Stomach (tissue), 9 donors: ENCODE data around the gene PLSCR1. TPM values are rescaled to one million over a fixed set of nuclear protein-coding genes. Genes with fewer than 3 reads are reported as not detected.

Experiments
- DNase-seq, 2 donors: peaks; one replicate each; pipeline versions ENCODE4 v3.0.0 to v3.0.0-alpha.2; 2013 to 2019
- H3K27ac ChIP-seq, 5 donors: fragments of 200-600 bp in 4 of 5; sonication (generic) in 4 of 5; one replicate each; pipeline ENCODE4 v1.5.1; 2013 to 2019; ENCODE audit warnings: mild to moderate bottlenecking in 1 of 5, moderate library complexity in 1 of 5
- H3K27me3 ChIP-seq, 3 donors: fragments of 200-600 bp; sonication (generic); one replicate each; pipeline ENCODE4 v1.5.1; 2017 to 2019; ENCODE audit warnings: mixed run types in 1 of 3
- H3K36me3 ChIP-seq, 4 donors: fragments of 200-600 bp; sonication (generic); 1 replicate in 3 of 4; 2 replicates in 1 of 4; pipeline ENCODE4 v1.5.1; 2016 to 2019
- H3K4me1 ChIP-seq, 4 donors: fragments of 200-600 bp; sonication (generic); one replicate each; pipeline ENCODE4 v1.5.1; 2016 to 2019
- H3K4me3 ChIP-seq, 4 donors: fragments of 200-600 bp; sonication (generic) in 3 of 4; one replicate each; pipeline ENCODE4 v1.5.1; 2016 to 2019; ENCODE audit warnings: mild to moderate bottlenecking in 1 of 4
- H3K9me3 ChIP-seq, 4 donors: fragments of 200-600 bp; sonication (generic); one replicate each; pipeline ENCODE4 v1.5.1; 2016 to 2019
- EP300 ChIP-seq: sonication (generic); formaldehyde crosslinking; IDR thresholded peaks from one replicate; pipeline ENCODE4 v1.6.1; 2017; ENCODE audit warnings: antibody characterized with exemption
- POLR2A ChIP-seq, 4 donors: fragments of 450-650 bp; IDR thresholded peaks; one replicate each; pipeline ENCODE4 v1.6.1; 2016; ENCODE audit warnings: antibody characterized with exemption in 4 of 4, control low read depth in 2 of 4, mild to moderate bottlenecking in 1 of 4, moderate library complexity in 1 of 4
- POLR2AphosphoS5 ChIP-seq, 3 donors: sonication (generic); formaldehyde crosslinking; IDR thresholded peaks; one replicate each; pipeline ENCODE4 v1.6.1; 2016; ENCODE audit warnings: antibody characterized with exemption in 3 of 3
- WGBS, 5 donors: extraction: QIAGEN DNeasy Blood & Tissue Kit in 3 of 5; methylation state at CpG; one replicate each; pipeline versions ENCODE4 v1.1.5 to v1.1.7; 2013 to 2018; 5-methylcytosine and 5-hydroxymethylcytosine counted together
- intact Hi-C: fragments of 100-400 bp; cut with DNase I; formaldehyde crosslinking; loops from one replicate; pipeline ENCODE4 v1.15.1; 2023; ENCODE audit warnings: low total_unique reads
- polyA plus RNA-seq, 3 donors: library from polyadenylated mRNA; stranded (reverse); fragments of 200-250 nt; gene quantifications; one replicate each; pipeline ENCODE4 v1.2.3, GENCODE V29; 2013
- total RNA-seq, 5 donors: library from RNA; depleted of rRNA; stranded (reverse); fragments of >200 nt; gene quantifications; one replicate each; pipeline versions ENCODE4 v1.1.0 to v1.2.3, GENCODE V29; 2014 to 2016
- TF ChIP-seq, protein P1 (sequence below), 7 experiments: fragments of 450-650 bp in 4 of 7; fragments of 200-600 bp in 3 of 7; sonication (generic) in 3 of 7; IDR thresholded peaks; one replicate each; pipeline ENCODE4 v1.5.1; 2016 to 2019; ENCODE audit warnings: antibody characterized with exemption in 7 of 7, control low read depth in 2 of 7, mild to moderate bottlenecking in 1 of 7
- donor health status: healthy with polysubstance abuse.
- donor health status: Bipolar disorder and iron deficiency.
- donor health status: healthy.

Gene PLSCR1
- total and polyA plus RNA-seq, 8 donors, result 18.7 to 506 (median 70.1) TPM

DNA sequence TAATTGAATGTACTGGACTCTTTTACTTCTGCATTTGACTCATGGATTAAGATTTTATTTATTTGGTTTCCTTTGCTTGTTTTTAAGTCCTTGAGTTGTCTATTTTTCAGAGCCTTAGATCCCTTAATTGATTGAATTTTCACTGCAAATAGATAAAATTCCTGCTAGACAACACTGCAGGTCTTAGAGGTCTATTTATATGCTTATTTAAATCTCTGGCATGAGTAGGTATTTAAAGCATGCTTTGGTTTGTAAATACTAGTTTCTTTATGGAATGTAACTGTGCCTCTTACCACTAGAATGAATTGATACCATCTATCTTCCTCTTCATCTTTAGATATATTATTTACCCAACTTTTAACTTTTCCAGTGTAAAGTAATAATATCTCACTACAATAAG lies 40.7 kb upstream of the PLSCR1 start:
- TF ChIP-seq, protein P1, sequence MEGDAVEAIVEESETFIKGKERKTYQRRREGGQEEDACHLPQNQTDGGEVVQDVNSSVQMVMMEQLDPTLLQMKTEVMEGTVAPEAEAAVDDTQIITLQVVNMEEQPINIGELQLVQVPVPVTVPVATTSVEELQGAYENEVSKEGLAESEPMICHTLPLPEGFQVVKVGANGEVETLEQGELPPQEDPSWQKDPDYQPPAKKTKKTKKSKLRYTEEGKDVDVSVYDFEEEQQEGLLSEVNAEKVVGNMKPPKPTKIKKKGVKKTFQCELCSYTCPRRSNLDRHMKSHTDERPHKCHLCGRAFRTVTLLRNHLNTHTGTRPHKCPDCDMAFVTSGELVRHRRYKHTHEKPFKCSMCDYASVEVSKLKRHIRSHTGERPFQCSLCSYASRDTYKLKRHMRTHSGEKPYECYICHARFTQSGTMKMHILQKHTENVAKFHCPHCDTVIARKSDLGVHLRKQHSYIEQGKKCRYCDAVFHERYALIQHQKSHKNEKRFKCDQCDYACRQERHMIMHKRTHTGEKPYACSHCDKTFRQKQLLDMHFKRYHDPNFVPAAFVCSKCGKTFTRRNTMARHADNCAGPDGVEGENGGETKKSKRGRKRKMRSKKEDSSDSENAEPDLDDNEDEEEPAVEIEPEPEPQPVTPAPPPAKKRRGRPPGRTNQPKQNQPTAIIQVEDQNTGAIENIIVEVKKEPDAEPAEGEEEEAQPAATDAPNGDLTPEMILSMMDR (IDR thresholded peaks at IDR 0.05), result no peak
- TF ChIP-seq POLR2A (IDR thresholded peaks at IDR 0.05) (no peak), EP300 (no peak), POLR2AphosphoS5 (IDR thresholded peaks at IDR 0.05) (no peak)
- peaks cover 0 to 10% (median 5%) of the 10 kb centered on the region in 4 donors for H3K9me3 ChIP-seq
- H3K27me3 ChIP-seq, result no peaks in the 10 kb centered on the region
- intact Hi-C loops, result no loop called here
- no peaks in the 10 kb centered on the region for H3K4me1 ChIP-seq
- DNase-seq, result no peak
- no peak overlapping the region for H3K27ac ChIP-seq
- H3K4me3 ChIP-seq, result no peak overlapping the region
- no peaks in the 10 kb centered on the region for H3K36me3 ChIP-seq

DNA sequence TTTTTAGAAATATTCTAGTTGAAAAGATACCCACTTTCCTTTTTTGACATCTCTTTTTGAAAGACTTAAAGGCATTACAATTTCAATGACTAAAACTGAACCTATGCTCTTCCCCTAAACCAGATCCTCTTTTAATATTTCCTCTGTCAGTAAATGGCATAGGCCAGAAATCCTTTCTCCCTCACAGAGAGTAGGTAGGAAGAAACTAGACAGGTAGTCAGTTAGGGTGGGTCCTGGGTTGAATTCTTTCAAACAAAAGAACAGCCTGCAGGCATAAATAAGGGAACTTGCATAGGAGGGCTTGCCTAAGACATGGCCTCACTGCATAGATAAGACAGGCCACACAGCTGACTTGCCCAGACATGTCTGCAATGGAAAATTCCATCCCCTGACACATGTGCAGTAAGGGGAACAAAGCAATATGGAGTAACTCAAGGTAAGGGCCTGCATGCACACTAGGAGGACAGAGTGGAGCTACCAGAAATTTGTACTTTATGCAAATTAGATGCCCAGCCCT lies 37.6 kb upstream of the PLSCR1 start:
- no peak for DNase-seq
- Histone ChIP-seq H3K27ac (no peak overlapping the region), H3K4me1 (no peaks in the 10 kb centered on the region), H3K36me3 (no peaks in the 10 kb centered on the region), H3K27me3 (no peaks in the 10 kb centered on the region), H3K4me3 (no peak overlapping the region), H3K9me3 (peaks cover 0 to 10% (median 5%) of the 10 kb centered on the region in 4 donors)
- intact Hi-C loops, result no loop called here
- TF ChIP-seq POLR2AphosphoS5 (IDR thresholded peaks at IDR 0.05) (no peak), EP300 (no peak), POLR2A (IDR thresholded peaks at IDR 0.05) (no peak)
- TF ChIP-seq, protein P1 (IDR thresholded peaks at IDR 0.05), result no peak

DNA sequence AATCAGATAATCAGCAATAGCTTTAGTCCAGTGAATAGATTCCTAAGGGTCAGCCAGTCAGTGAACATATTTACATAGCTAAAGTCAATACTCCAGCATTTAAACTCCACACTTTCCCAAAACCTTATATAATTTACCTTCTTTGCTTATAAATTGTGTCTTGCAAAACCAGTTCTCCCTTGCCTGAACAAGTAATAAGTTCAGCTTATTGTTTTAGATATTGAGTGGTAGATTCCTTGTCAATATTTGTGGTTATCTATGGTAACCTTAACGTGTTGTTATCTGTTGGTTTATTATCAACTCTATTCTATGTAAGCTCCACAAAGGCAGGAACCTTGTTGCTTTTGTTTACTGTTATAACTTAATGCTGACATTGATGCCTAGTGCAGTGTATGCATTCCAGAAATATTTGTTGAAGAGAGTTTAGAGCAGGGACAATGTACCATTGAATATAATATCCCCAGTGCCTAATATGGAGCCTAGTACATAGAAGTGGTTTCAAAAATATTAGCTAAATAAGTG lies 36.7 kb upstream of the PLSCR1 start:
- intact Hi-C loops, result no loop called here
- no peak overlapping the region for H3K27ac ChIP-seq
- H3K4me1 ChIP-seq, result no peaks in the 10 kb centered on the region
- no peaks in the 10 kb centered on the region for H3K27me3 ChIP-seq
- H3K36me3 ChIP-seq, result no peaks in the 10 kb centered on the region
- peaks cover 0 to 10% (median 5%) of the 10 kb centered on the region in 4 donors for H3K9me3 ChIP-seq
- DNase-seq, result no peak
- H3K4me3 ChIP-seq, result no peak overlapping the region
- WGBS, 5 donors, result 25 to 52% (median 28%) methylated on average over 1 of the region's 1 CpG
- TF ChIP-seq EP300, result no peak
- TF ChIP-seq, protein P1 (IDR thresholded peaks at IDR 0.05), result no peak
- no peak for TF ChIP-seq POLR2A (IDR thresholded peaks at IDR 0.05)
- TF ChIP-seq POLR2AphosphoS5 (IDR thresholded peaks at IDR 0.05), result no peak

DNA sequence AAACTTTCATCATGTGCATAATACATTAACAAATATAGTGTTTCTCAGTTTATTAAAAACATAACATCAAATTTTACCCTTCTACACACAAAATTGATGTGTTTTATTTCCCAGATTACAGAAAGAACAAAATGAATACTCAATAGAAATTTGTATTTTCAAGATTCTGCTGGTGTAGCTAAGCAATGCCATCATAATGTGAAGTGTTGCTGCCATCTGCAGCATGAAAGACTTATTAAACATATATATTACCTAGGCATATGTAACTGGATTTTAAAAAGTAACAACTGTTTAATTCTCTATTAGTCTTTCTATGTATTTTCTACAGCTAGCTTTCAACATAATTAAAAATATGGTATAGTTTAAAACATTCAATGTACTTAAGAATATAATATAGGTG lies 33.3 kb upstream of the PLSCR1 start:
- TF ChIP-seq, protein P1 (IDR thresholded peaks at IDR 0.05), result peak in 2 of 7 experiments; percentile 24 to 40
- no peak for TF ChIP-seq POLR2AphosphoS5 (IDR thresholded peaks at IDR 0.05)
- DNase-seq, result peak in 1 of 2 donors; percentile 84
- Histone ChIP-seq H3K36me3 (no peaks in the 10 kb centered on the region), H3K27me3 (no peaks in the 10 kb centered on the region), H3K27ac (no peak overlapping the region), H3K9me3 (peaks cover 0 to 6% (median 3%) of the 10 kb centered on the region in 4 donors), H3K4me3 (no peak overlapping the region), H3K4me1 (no peaks in the 10 kb centered on the region)
- intact Hi-C loops, result no loop called here
